HL-60 (cell line): ENCODE results near the gene OR7G3.

Source experiments
- CTCF ChIP-seq: IDR thresholded peaks from one replicate; pipeline ENCODE4 v1.5.1; 2011; ENCODE audit warnings: low read length, control low read depth, inconsistent platforms; ENCODE audit not compliant: insufficient read depth
- POLR2AphosphoS5 ChIP-seq: IDR thresholded peaks from 2 replicates; pipeline ENCODE4 v1.6.1; 2012; ENCODE audit warnings: low read depth
- REST ChIP-seq: IDR thresholded peaks from 2 replicates; pipeline ENCODE4 v1.6.1; 2012; ENCODE audit warnings: low read depth; ENCODE audit not compliant: insufficient replicate concordance

DNA sequence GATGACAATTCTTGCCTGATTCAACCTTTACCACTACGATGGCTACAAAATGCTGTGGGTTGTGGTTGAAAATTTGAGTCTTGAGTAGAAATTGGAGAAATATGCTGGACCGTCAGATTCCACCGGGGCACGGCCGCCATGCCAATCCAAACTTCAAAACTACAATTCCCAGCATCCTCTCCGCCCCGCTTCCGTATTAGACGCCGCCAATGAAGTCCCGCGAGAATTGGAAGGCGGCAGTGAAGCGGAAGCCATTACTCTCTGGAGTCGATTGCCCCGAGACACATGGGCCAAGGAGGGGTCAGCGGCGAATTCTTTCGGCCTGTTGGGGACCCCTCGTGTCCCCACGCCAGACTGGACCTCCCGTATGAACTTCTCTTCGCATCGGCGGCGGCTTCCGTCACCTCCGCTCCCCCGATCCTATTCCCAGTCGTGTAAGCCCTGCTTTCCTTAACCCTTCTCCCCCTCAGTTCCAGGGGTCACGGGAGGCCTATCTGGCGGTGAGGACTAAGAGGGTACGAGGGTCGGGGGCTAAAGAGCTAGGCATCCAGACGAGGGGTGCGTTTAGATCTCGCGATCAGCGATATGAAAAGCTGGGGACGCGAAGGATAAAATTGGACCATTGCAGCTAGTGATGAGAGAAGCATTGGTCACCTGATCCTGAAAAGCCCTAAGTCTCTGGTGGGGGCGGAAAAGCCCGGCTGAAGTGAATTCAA, 13.6 kb upstream of the OR7G3 start, which contains the start of gene ZNF317:
- TF ChIP-seq CTCF (no peak), POLR2AphosphoS5 (peak; percentile 96), REST (peak; percentile 75)
